H1 (cell line): ENCODE measurements around the gene MORC2. TPM values are rescaled to one million over a fixed set of nuclear protein-coding genes. Genes with fewer than 3 reads are reported as not detected.

ENCODE experiments used
- CTBP2 ChIP-seq: IDR thresholded peaks from 2 replicates; pipeline ENCODE4 v1.7.0; 2011; ENCODE audit warnings: borderline replicate concordance, mild to moderate bottlenecking, moderate library complexity, mixed read lengths, low read length; ENCODE audit not compliant: insufficient read depth, insufficient read length
- KDM1A ChIP-seq: fragments of 200-600, 300-600 bp; sonication (generic); IDR thresholded peaks from 2 replicates; pipeline ENCODE4 v1.7.1; 2016; ENCODE audit warnings: mild to moderate bottlenecking, low read length, borderline replicate concordance
- RXRA ChIP-seq: IDR thresholded peaks from 2 replicates; pipeline ENCODE4 v1.6.1; 2011; ENCODE audit warnings: low read depth, mild to moderate bottlenecking, low read length, moderate library complexity; ENCODE audit not compliant: insufficient read depth
- SAP30 ChIP-seq: fragments of 300-600 bp; sonication (generic); IDR thresholded peaks from 2 replicates; pipeline ENCODE4 v1.7.1; 2012; ENCODE audit warnings: low read length, moderate library complexity, mild to moderate bottlenecking, inconsistent platforms; ENCODE audit not compliant: insufficient read depth, insufficient replicate concordance
- polyA plus RNA-seq, 7 experiments: library from polyadenylated mRNA; depleted of rRNA in 3 of 7; stranded (reverse) in 5 of 7; unstranded in 2 of 7; fragments of >200 nt in 5 of 7; fragments of 200-250 nt in 2 of 7; gene quantifications; 1 replicate in 5 of 7; 2 replicates in 1 of 7; 4 replicates in 1 of 7; pipeline versions ENCODE4 v1.2.1 to v1.2.3, GENCODE V29; 2011 to 2013; ENCODE audit warnings: missing spikeins in 2 of 7, mixed read lengths in 2 of 7
- total RNA-seq: library from RNA; stranded (reverse); fragmentation: NEBNext Ultra II Directional; extraction: Animal tissue kit (Norgen Biotek cat#: 25700); gene quantifications from 2 replicates; pipeline ENCODE4 v1.2.1, GENCODE V29; 2021

Gene MORC2
- total and polyA plus RNA-seq, 2 of the 8 experiments (the other 6 are each of a cell fraction or from before 2014, with no cell fraction given) = 15.4 to 68.0 TPM

GRCh38 chr22:30992565-30992964 lies 24.0 kb upstream of the MORC2 start (continued):
- TF ChIP-seq SAP30 (no peak), RXRA (no peak), CTBP2 (no peak), KDM1A (no peak)
